ENCODE measurements around the gene ELFN1.

Gene ELFN1

GRCh38 chr7:1765336-1765735 is 95.3 kb downstream of the ELFN1 start:
- WGBS, 2 experiments (ENCODE audit: insufficient coverage in 2 of 2), result 90 to 91% methylated on average over 11 to 13 of the region's 13 CpGs
- H3K4me3 ChIP-seq (ENCODE audit: extremely low read depth, insufficient read depth, low read length, poor library complexity, severe bottlenecking), result no peak overlapping the region
- no peak overlapping the region for H3K27ac ChIP-seq (ENCODE audit: low read depth, low read length, severe bottlenecking)
- H3K36me3 ChIP-seq (ENCODE audit: control insufficient read depth, insufficient read depth, low read length), result no peaks in the 10 kb centered on the region
- H3K4me1 ChIP-seq (ENCODE audit: control insufficient read depth, insufficient read depth, low read length, poor library complexity, severe bottlenecking), result no peaks in the 10 kb centered on the region
- peaks cover 5% of the 10 kb centered on the region for H3K9me3 ChIP-seq (ENCODE audit: control insufficient read depth, low read length)

DNA sequence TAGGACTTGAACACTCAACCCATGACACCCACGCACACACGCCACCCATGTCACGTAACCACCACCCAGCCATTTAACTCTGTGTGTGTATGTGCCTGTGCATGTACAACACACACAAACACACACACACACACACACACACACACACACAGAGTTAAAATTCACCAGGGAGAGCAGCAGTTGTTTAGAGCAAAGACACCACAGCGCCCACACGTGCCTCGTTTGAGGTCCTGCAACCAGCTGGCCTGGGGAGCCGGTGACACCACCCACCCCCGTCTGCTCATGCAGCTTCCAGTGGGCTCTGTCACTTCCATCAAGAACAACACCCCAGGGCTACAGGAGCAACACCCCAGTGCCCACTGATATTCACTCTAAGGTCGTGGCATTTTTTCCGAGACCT is 97.4 kb downstream of the ELFN1 start:
- Histone ChIP-seq H3K36me3 (ENCODE audit: control insufficient read depth, insufficient read depth, low read length) (no peaks in the 10 kb centered on the region), H3K4me1 (ENCODE audit: control insufficient read depth, insufficient read depth, low read length, poor library complexity, severe bottlenecking) (no peaks in the 10 kb centered on the region), H3K27ac (ENCODE audit: low read depth, low read length, severe bottlenecking) (no peak overlapping the region), H3K4me3 (ENCODE audit: extremely low read depth, insufficient read depth, low read length, poor library complexity, severe bottlenecking) (no peak overlapping the region), H3K9me3 (ENCODE audit: control insufficient read depth, low read length) (peaks cover 5% of the 10 kb centered on the region)
- WGBS, 2 experiments (ENCODE audit: insufficient coverage in 2 of 2), result 56 to 70% methylated on average over 5 to 7 of the region's 10 CpGs

GRCh38 chr7:1768832-1769231 is 98.8 kb downstream of the ELFN1 start:
- no peak overlapping the region for H3K4me3 ChIP-seq (ENCODE audit: extremely low read depth, insufficient read depth, low read length, poor library complexity, severe bottlenecking)
- no peaks in the 10 kb centered on the region for H3K9me3 ChIP-seq (ENCODE audit: control insufficient read depth, low read length)
- no peak overlapping the region for H3K27ac ChIP-seq (ENCODE audit: low read depth, low read length, severe bottlenecking)
- no peaks in the 10 kb centered on the region for H3K4me1 ChIP-seq (ENCODE audit: control insufficient read depth, insufficient read depth, low read length, poor library complexity, severe bottlenecking)
- 93 to 96% methylated on average over 7 of the region's 7 CpGs for WGBS, 2 experiments (ENCODE audit: insufficient coverage in 2 of 2)
- no peaks in the 10 kb centered on the region for H3K36me3 ChIP-seq (ENCODE audit: control insufficient read depth, insufficient read depth, low read length)

GRCh38 chr7:1769286-1770200 is 99.5 kb downstream of the ELFN1 start:
- H3K27ac ChIP-seq (ENCODE audit: low read depth, low read length, severe bottlenecking), result no peak overlapping the region
- H3K9me3 ChIP-seq (ENCODE audit: control insufficient read depth, low read length), result no peaks in the 10 kb centered on the region
- WGBS, 2 experiments (ENCODE audit: insufficient coverage in 2 of 2), result 91 to 92% methylated on average over 49 to 53 of the region's 54 CpGs
- H3K36me3 ChIP-seq (ENCODE audit: control insufficient read depth, insufficient read depth, low read length), result no peaks in the 10 kb centered on the region
- no peak overlapping the region for H3K4me3 ChIP-seq (ENCODE audit: extremely low read depth, insufficient read depth, low read length, poor library complexity, severe bottlenecking)
- no peaks in the 10 kb centered on the region for H3K4me1 ChIP-seq (ENCODE audit: control insufficient read depth, insufficient read depth, low read length, poor library complexity, severe bottlenecking)

GRCh38 chr7:1770331-1770730 is 100.3 kb downstream of the ELFN1 start:
- 98% methylated on average over 5 of the region's 6 CpGs; no CpG with 5 or more reads in 1 of the 2 experiments for WGBS, 2 experiments (ENCODE audit: insufficient coverage in 2 of 2)
- H3K27ac ChIP-seq (ENCODE audit: low read depth, low read length, severe bottlenecking), result no peak overlapping the region
- no peaks in the 10 kb centered on the region for H3K4me1 ChIP-seq (ENCODE audit: control insufficient read depth, insufficient read depth, low read length, poor library complexity, severe bottlenecking)

GRCh38 chr7:1775389-1775788 is 105.3 kb downstream of the ELFN1 start:
- Histone ChIP-seq H3K27ac (ENCODE audit: low read depth, low read length, severe bottlenecking) (no peak overlapping the region), H3K9me3 (ENCODE audit: control insufficient read depth, low read length) (peaks cover 17% of the 10 kb centered on the region), H3K36me3 (ENCODE audit: control insufficient read depth, insufficient read depth, low read length) (no peaks in the 10 kb centered on the region), H3K4me1 (ENCODE audit: control insufficient read depth, insufficient read depth, low read length, poor library complexity, severe bottlenecking) (no peaks in the 10 kb centered on the region), H3K4me3 (ENCODE audit: extremely low read depth, insufficient read depth, low read length, poor library complexity, severe bottlenecking) (no peak overlapping the region)
- 93 to 100% methylated on average over 1 to 2 of the region's 4 CpGs for WGBS, 2 experiments (ENCODE audit: insufficient coverage in 2 of 2)

More at GRCh38 chr7:1770331-1770730, 100.3 kb downstream of the ELFN1 start:
- peaks cover 4% of the 10 kb centered on the region for H3K9me3 ChIP-seq (ENCODE audit: control insufficient read depth, low read length)
- no peaks in the 10 kb centered on the region for H3K36me3 ChIP-seq (ENCODE audit: control insufficient read depth, insufficient read depth, low read length)
- no peak overlapping the region for H3K4me3 ChIP-seq (ENCODE audit: extremely low read depth, insufficient read depth, low read length, poor library complexity, severe bottlenecking)

DNA sequence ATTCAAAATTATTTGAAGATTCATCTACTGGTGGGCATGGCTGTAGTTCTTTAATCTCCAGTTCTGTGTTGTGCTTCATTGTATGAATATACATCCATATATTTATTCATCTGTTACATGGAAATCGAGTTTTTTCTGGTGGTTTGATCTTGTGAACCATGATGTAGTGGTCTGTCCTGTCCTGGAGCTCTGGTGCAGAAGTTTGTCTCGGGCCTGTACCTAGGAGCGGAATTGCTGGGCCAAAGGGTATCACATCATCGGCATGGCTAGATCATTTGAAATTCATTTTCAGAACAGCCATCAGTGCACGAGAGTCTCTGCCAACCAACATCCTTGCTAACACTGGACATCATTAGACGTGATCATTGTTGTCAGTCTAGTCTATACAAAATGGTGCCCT is 107.0 kb downstream of the ELFN1 start:
- no peaks in the 10 kb centered on the region for H3K4me1 ChIP-seq (ENCODE audit: control insufficient read depth, insufficient read depth, low read length, poor library complexity, severe bottlenecking)
- H3K36me3 ChIP-seq (ENCODE audit: control insufficient read depth, insufficient read depth, low read length), result no peaks in the 10 kb centered on the region
- no peak overlapping the region for H3K4me3 ChIP-seq (ENCODE audit: extremely low read depth, insufficient read depth, low read length, poor library complexity, severe bottlenecking)
- WGBS, 2 experiments (ENCODE audit: insufficient coverage in 2 of 2), result 75 to 88% methylated on average over 5 of the region's 6 CpGs
- no peak overlapping the region for H3K27ac ChIP-seq (ENCODE audit: low read depth, low read length, severe bottlenecking)
- H3K9me3 ChIP-seq (ENCODE audit: control insufficient read depth, low read length), result peaks cover 17% of the 10 kb centered on the region

DNA sequence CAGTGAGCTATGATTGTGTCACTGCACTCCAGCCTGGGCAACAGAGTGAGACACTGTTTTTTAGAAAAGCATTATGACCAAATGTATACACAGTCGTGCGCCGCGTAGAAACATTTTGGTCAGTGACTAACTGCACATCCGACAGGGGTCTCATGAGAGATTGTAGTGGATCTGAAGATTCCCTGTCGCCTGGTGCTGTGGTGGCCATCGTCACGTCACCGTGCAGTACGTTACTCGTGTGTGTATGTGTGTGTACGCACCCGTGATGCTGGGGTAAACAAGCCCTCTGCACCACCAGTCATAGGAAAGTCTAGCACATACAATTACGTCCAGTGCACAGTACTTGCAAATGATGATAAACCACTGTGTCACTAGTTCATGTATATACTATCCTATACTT is 109.4 kb downstream of the ELFN1 start:
- Histone ChIP-seq H3K27ac (ENCODE audit: low read depth, low read length, severe bottlenecking) (no peak overlapping the region), H3K9me3 (ENCODE audit: control insufficient read depth, low read length) (peaks cover 17% of the 10 kb centered on the region), H3K36me3 (ENCODE audit: control insufficient read depth, insufficient read depth, low read length) (no peaks in the 10 kb centered on the region), H3K4me1 (ENCODE audit: control insufficient read depth, insufficient read depth, low read length, poor library complexity, severe bottlenecking) (no peaks in the 10 kb centered on the region), H3K4me3 (ENCODE audit: extremely low read depth, insufficient read depth, low read length, poor library complexity, severe bottlenecking) (no peak overlapping the region)
- 85 to 95% methylated on average over 7 to 13 of the region's 14 CpGs for WGBS, 2 experiments (ENCODE audit: insufficient coverage in 2 of 2)

DNA sequence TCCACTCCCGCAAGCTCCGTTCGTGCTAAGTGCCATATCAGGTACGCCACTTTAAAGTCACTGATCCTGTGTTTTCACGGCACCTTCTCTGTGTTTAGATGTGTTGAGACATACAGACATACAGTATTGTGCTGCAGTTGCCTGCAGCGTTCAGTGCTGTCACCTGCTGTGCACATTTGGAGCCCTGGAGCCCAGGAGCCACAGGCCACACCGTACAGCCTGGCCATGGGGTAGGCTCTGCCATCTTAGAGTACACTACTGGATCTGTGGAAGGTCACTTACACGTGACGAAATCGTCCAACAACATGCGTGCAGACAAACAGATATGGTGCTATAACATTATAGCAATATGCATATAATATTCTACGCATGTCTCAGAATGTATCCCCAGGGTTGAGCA is 111.3 kb downstream of the ELFN1 start:
- H3K4me3 ChIP-seq (ENCODE audit: extremely low read depth, insufficient read depth, low read length, poor library complexity, severe bottlenecking), result no peak overlapping the region

GRCh38 chr7:1785839-1786238 is 115.8 kb downstream of the ELFN1 start:
- H3K36me3 ChIP-seq (ENCODE audit: control insufficient read depth, insufficient read depth, low read length), result no peaks in the 10 kb centered on the region
- H3K4me3 ChIP-seq (ENCODE audit: extremely low read depth, insufficient read depth, low read length, poor library complexity, severe bottlenecking), result no peak overlapping the region
- no peaks in the 10 kb centered on the region for H3K4me1 ChIP-seq (ENCODE audit: control insufficient read depth, insufficient read depth, low read length, poor library complexity, severe bottlenecking)
- 100% methylated on average over 1 to 2 of the region's 3 CpGs for WGBS, 2 experiments (ENCODE audit: insufficient coverage in 2 of 2)
- peaks cover 7% of the 10 kb centered on the region for H3K9me3 ChIP-seq (ENCODE audit: control insufficient read depth, low read length)
- no peak overlapping the region for H3K27ac ChIP-seq (ENCODE audit: low read depth, low read length, severe bottlenecking)

More for the DNA sequence above, 111.3 kb downstream of the ELFN1 start:
- no peaks in the 10 kb centered on the region for H3K36me3 ChIP-seq (ENCODE audit: control insufficient read depth, insufficient read depth, low read length)
- H3K9me3 ChIP-seq (ENCODE audit: control insufficient read depth, low read length), result peaks cover 14% of the 10 kb centered on the region
- H3K4me1 ChIP-seq (ENCODE audit: control insufficient read depth, insufficient read depth, low read length, poor library complexity, severe bottlenecking), result no peaks in the 10 kb centered on the region
- 94 to 100% methylated on average over 6 to 9 of the region's 12 CpGs for WGBS, 2 experiments (ENCODE audit: insufficient coverage in 2 of 2)
- H3K27ac ChIP-seq (ENCODE audit: low read depth, low read length, severe bottlenecking), result no peak overlapping the region

DNA sequence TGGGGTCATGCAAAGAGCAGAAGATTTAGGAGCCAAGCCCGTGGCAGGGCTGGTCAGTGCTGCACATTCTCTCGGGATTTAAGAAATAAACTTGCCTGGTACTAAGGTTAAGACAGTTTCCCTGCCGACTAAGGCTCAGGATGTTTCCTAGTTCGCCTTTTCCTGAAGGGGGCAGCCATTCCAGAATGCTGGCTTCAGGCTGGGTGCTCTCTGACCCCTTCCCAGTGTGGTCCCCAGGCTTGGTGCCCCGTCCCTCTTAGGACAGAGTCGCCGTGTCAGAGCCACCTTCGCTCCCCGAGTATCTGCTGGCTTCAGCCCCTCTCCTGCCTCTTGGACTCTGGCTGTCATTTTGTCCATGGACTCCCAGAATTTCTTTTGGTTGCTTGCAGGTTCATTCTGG is 117.2 kb downstream of the ELFN1 start:
- Histone ChIP-seq H3K9me3 (ENCODE audit: control insufficient read depth, low read length) (peaks cover 7% of the 10 kb centered on the region), H3K4me1 (ENCODE audit: control insufficient read depth, insufficient read depth, low read length, poor library complexity, severe bottlenecking) (no peaks in the 10 kb centered on the region), H3K4me3 (ENCODE audit: extremely low read depth, insufficient read depth, low read length, poor library complexity, severe bottlenecking) (no peak overlapping the region), H3K27ac (ENCODE audit: low read depth, low read length, severe bottlenecking) (no peak overlapping the region), H3K36me3 (ENCODE audit: control insufficient read depth, insufficient read depth, low read length) (no peaks in the 10 kb centered on the region)
- 75 to 81% methylated on average over 9 of the region's 9 CpGs for WGBS, 2 experiments (ENCODE audit: insufficient coverage in 2 of 2)
